Left ventricle myocardium inferior (tissue), 1 donor: ENCODE data around the gene MUC6. TPM values are rescaled to one million over a fixed set of nuclear protein-coding genes. Genes with fewer than 3 reads are reported as not detected.

Experiments
- DNase-seq: peaks from one replicate; pipeline ENCODE4 v3.0.0-alpha.2; 2020
- H3K27ac ChIP-seq: fragments of 200-600 bp; replicated peaks from 2 replicates; pipeline ENCODE4 v1.8.0; 2021
- H3K27me3 ChIP-seq: fragments of 200-600 bp; 2 replicates; pipeline ENCODE4 v1.8.0; 2021; ENCODE audit warnings: low read depth
- H3K36me3 ChIP-seq: fragments of 200-600 bp; 2 replicates; pipeline ENCODE4 v1.8.0; 2021
- H3K4me1 ChIP-seq: fragments of 200-600 bp; 2 replicates; pipeline ENCODE4 v1.8.0; 2021
- H3K4me3 ChIP-seq: fragments of 200-600 bp; 2 replicates; pipeline ENCODE4 v1.8.0; 2021; ENCODE audit warnings: mild to moderate bottlenecking, moderate library complexity
- H3K9me3 ChIP-seq: fragments of 200-600 bp; replicated peaks from 2 replicates; pipeline ENCODE4 v1.8.0; 2021
- intact Hi-C: fragments of 100-400 bp; cut with micrococcal nuclease; formaldehyde crosslinking; loops from one replicate; pipeline ENCODE4 v1.11.0; 2022
- total RNA-seq: library from RNA; stranded (reverse); fragmentation: NEBNext Ultra II Directional; extraction: Animal tissue kit (Norgen Biotek cat#: 25700); gene quantifications from one replicate; pipeline ENCODE4 v1.2.1, GENCODE V29; 2021
- TF ChIP-seq, protein P1 (sequence below): fragments of 200-600 bp; IDR thresholded peaks from 2 replicates; pipeline ENCODE4 v1.8.0; 2021; ENCODE audit warnings: antibody characterized with exemption, mild to moderate bottlenecking, borderline replicate concordance
- donor health status: DM: no; HTN: yes; CAD: no; lungs with severe emphysema.

The MUC6 gene
- total RNA-seq, 1 donor from 2014 or later, result not detected

DNA sequence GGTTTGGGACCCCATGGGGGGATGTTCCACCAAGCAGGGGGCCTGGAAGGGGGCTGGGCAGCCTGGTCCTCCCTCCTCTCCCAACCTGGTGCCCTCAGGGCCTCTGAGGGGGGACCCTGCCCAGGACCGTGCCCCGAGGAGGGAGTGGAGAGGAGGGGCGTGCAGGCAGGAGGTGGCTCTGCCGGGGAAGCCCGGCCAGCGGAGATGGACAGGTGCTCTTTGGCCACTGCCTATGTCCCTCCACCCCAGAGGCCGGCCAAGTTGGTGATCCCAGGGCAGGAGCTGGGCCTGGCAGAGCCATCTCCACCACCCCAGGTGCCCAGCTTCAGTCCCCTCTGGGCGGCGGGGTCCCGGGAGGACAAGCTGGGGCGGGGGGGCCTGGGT is 40.5 kb upstream of the MUC6 start:
- H3K4me1 ChIP-seq, result peaks cover 17% of the 10 kb centered on the region
- TF ChIP-seq, protein P1, sequence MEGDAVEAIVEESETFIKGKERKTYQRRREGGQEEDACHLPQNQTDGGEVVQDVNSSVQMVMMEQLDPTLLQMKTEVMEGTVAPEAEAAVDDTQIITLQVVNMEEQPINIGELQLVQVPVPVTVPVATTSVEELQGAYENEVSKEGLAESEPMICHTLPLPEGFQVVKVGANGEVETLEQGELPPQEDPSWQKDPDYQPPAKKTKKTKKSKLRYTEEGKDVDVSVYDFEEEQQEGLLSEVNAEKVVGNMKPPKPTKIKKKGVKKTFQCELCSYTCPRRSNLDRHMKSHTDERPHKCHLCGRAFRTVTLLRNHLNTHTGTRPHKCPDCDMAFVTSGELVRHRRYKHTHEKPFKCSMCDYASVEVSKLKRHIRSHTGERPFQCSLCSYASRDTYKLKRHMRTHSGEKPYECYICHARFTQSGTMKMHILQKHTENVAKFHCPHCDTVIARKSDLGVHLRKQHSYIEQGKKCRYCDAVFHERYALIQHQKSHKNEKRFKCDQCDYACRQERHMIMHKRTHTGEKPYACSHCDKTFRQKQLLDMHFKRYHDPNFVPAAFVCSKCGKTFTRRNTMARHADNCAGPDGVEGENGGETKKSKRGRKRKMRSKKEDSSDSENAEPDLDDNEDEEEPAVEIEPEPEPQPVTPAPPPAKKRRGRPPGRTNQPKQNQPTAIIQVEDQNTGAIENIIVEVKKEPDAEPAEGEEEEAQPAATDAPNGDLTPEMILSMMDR, result no peak
- peaks cover 24% of the 10 kb centered on the region for H3K27me3 ChIP-seq
- H3K9me3 ChIP-seq, result no peaks in the 10 kb centered on the region
- no peak overlapping the region for H3K4me3 ChIP-seq
- no peak for DNase-seq
- H3K27ac ChIP-seq, result no peak overlapping the region
- H3K36me3 ChIP-seq, result no peaks in the 10 kb centered on the region
- intact Hi-C loops, result no loop called here

- TF ChIP-seq, protein P1, result no peak
- DNase-seq, result no peak
- Histone ChIP-seq H3K27me3 (peaks cover 33% of the 10 kb centered on the region), H3K27ac (no peak overlapping the region), H3K9me3 (no peaks in the 10 kb centered on the region), H3K4me1 (peaks cover 17% of the 10 kb centered on the region), H3K4me3 (no peak overlapping the region), H3K36me3 (no peaks in the 10 kb centered on the region)
- intact Hi-C loops, result no loop called here
Observed at GRCh38 chr11:1076061-1076665, 39.6 kb upstream of the MUC6 start.

DNA sequence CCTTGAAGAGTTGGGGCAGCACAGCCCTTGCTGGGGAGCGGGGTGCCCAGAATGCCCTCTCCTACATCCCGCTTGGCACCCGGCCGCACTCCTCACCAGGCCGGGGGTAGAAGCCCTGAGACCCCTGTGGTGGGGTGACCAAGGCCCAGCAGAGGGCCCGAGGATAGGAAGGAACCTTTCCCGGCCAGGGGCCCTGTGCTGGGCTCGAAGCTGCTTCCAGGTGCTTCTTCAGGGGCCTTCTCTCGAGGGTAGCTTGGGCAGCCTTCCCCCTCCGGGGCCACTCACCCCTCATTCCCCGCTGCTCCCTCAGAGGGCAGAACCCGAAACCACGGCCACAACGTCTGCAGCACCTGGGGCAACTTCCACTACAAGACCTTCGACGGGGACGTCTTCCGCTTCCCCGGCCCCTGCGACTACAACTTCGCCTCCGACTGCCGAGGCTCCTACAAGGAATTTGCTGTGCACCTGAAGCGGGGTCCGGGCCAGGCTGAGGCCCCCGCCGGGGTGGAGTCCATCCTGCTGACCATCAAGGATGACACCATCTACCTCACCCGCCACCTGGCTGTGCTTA is 38.9 kb upstream of the MUC6 start:
- Histone ChIP-seq H3K27me3 (peaks cover 33% of the 10 kb centered on the region), H3K4me1 (peaks cover 17% of the 10 kb centered on the region), H3K4me3 (no peak overlapping the region), H3K9me3 (no peaks in the 10 kb centered on the region), H3K27ac (no peak overlapping the region), H3K36me3 (no peaks in the 10 kb centered on the region)
- TF ChIP-seq, protein P1, result no peak
- no peak for DNase-seq
- intact Hi-C loops, result no loop called here

DNA sequence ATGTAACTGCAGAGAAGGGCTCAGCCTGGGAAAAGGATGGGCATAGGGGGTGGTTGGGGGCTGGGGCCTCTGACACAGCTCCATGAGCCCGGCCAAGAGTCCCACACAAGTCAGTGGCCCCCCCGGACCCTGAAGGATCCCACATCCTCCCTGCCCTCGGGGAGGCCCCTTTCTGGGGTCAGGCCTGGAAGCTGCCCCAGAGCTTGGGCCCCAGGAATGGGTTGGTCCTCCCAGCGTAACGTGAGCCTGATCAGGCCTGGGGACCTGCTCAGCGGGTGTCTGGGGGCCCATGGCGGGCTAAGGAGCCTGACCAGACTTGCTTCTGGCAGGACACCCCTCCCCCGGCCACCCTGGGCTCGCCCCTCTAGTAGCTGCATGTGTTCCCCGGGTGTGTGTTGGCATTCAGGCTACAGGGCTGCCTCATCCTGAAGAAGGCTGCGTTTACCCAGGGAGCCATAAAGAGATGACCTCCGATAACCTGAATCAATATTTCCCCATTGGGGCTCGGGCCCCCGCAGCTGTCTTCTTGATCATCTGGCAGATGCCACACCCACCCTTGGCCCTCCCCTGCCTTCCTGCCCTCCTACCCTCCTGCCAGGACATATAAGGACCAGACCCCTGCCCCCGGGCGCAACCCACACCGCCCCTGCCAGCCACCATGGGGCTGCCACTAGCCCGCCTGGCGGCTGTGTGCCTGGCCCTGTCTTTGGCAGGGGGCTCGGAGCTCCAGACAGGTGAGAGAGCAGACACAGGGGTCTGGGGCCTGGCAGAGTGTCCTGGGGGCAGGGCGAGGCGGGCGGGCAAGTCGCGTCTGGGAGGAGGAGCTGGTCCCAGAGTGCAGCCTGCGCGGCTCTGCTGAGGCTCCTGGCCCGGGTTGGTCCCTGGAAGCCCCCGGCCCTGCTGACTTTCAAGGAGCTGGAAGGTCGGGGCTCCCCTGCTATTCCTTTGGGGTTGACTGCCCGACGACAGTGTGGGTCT is 38.0 kb upstream of the MUC6 start, which contains the start of gene MUC2:
Gene MUC2, plus strand, starts transcription at position 631 of the 978 bp plus-strand sequence.
- peaks cover 17% of the 10 kb centered on the region for H3K4me1 ChIP-seq
- peak; percentile 12 for DNase-seq
- H3K36me3 ChIP-seq, result no peaks in the 10 kb centered on the region
- H3K27me3 ChIP-seq, result peaks cover 33% of the 10 kb centered on the region
- no peaks in the 10 kb centered on the region for H3K9me3 ChIP-seq
- H3K4me3 ChIP-seq, result no peak within 1 kb of the TSS
- H3K27ac ChIP-seq, result no peak within 1 kb of the TSS
- TF ChIP-seq, protein P1, result no peak
- intact Hi-C loops, result no loop called here

- intact Hi-C loops, result no loop called here
- no peak overlapping the region for H3K27ac ChIP-seq
- no peak overlapping the region for H3K4me3 ChIP-seq
- TF ChIP-seq, protein P1, result no peak
- H3K36me3 ChIP-seq, result no peaks in the 10 kb centered on the region
- H3K4me1 ChIP-seq, result peaks cover 17% of the 10 kb centered on the region
- no peaks in the 10 kb centered on the region for H3K9me3 ChIP-seq
- DNase-seq, result no peak
- peaks cover 33% of the 10 kb centered on the region for H3K27me3 ChIP-seq
Observed at GRCh38 chr11:1073851-1074243, 37.3 kb upstream of the MUC6 start.
